ENCODE measurements around the gene DDX31.

GRCh38 chr9:132551556-132551955, 118.2 kb downstream of the DDX31 start:
- TF ChIP-seq, protein P1, sequence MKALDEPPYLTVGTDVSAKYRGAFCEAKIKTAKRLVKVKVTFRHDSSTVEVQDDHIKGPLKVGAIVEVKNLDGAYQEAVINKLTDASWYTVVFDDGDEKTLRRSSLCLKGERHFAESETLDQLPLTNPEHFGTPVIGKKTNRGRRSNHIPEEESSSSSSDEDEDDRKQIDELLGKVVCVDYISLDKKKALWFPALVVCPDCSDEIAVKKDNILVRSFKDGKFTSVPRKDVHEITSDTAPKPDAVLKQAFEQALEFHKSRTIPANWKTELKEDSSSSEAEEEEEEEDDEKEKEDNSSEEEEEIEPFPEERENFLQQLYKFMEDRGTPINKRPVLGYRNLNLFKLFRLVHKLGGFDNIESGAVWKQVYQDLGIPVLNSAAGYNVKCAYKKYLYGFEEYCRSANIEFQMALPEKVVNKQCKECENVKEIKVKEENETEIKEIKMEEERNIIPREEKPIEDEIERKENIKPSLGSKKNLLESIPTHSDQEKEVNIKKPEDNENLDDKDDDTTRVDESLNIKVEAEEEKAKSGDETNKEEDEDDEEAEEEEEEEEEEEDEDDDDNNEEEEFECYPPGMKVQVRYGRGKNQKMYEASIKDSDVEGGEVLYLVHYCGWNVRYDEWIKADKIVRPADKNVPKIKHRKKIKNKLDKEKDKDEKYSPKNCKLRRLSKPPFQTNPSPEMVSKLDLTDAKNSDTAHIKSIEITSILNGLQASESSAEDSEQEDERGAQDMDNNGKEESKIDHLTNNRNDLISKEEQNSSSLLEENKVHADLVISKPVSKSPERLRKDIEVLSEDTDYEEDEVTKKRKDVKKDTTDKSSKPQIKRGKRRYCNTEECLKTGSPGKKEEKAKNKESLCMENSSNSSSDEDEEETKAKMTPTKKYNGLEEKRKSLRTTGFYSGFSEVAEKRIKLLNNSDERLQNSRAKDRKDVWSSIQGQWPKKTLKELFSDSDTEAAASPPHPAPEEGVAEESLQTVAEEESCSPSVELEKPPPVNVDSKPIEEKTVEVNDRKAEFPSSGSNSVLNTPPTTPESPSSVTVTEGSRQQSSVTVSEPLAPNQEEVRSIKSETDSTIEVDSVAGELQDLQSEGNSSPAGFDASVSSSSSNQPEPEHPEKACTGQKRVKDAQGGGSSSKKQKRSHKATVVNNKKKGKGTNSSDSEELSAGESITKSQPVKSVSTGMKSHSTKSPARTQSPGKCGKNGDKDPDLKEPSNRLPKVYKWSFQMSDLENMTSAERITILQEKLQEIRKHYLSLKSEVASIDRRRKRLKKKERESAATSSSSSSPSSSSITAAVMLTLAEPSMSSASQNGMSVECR (CRISPR knock-in tag; IDR thresholded peaks at IDR 0.05): no peak
- no peak for TF ChIP-seq KAT8 (IDR thresholded peaks at IDR 0.05; ENCODE audit: low read depth)
- TF ChIP-seq CREB3L1 (IDR thresholded peaks at IDR 0.05; ENCODE audit: borderline replicate concordance, low read depth): no peak
- TF ChIP-seq YY1 (IDR thresholded peaks at IDR 0.05; ENCODE audit: borderline replicate concordance in 1 of 3, control insufficient read depth in 1 of 3, extremely low read depth in 1 of 3, insufficient read depth in 3 of 3, insufficient read length in 1 of 3, insufficient replicate concordance in 2 of 3, low read depth in 1 of 3, low read length in 2 of 3): no peak
- TF ChIP-seq ZNF561 (CRISPR knock-in tag; conservative IDR thresholded peaks at IDR 0.05): no peak
- TF ChIP-seq EP300 (IDR thresholded peaks at IDR 0.05; ENCODE audit: low read length): no peak
- TF ChIP-seq SMARCB1 (IDR thresholded peaks at IDR 0.05; ENCODE audit: insufficient read length, low read depth): no peak
- no peak for TF ChIP-seq RCOR1 (IDR thresholded peaks at IDR 0.05; ENCODE audit: borderline replicate concordance in 1 of 2, low read depth in 2 of 2, low read length in 2 of 2)
- TF ChIP-seq PATZ1 (CRISPR knock-in tag; IDR thresholded peaks at IDR 0.05; ENCODE audit: borderline replicate concordance): no peak
- no peak for TF ChIP-seq CTCF (IDR thresholded peaks at IDR 0.05 in 2 of 3, conservative IDR thresholded peaks at IDR 0.05 in 1 of 3; ENCODE audit: insufficient read depth in 2 of 3, low read depth in 1 of 3, low read length in 3 of 3)
- TF ChIP-seq E4F1 (CRISPR knock-in tag; IDR thresholded peaks at IDR 0.05; ENCODE audit: borderline replicate concordance): no peak
- TF ChIP-seq FOXM1 (IDR thresholded peaks at IDR 0.05; ENCODE audit: low read depth): no peak
- TF ChIP-seq FOXM1 (CRISPR knock-in tag; IDR thresholded peaks at IDR 0.05; ENCODE audit: low read depth): no peak
- TF ChIP-seq EZH2 (IDR thresholded peaks at IDR 0.05; ENCODE audit: borderline replicate concordance, low read depth, low read length): no peak; the same call in 1 of the 2 replicates
- TF ChIP-seq ZNF121 (CRISPR knock-in tag; conservative IDR thresholded peaks at IDR 0.05): no peak
